ENCODE measurements around the gene CYB5RL.

The CYB5RL gene

GRCh38 chr1:54191525-54191924 is 8.3 kb downstream of the CYB5RL start:
- H3K4me3 ChIP-seq (ENCODE audit: control insufficient read depth, low read depth, low read length), result no peak overlapping the region
- TF ChIP-seq CTCF (conservative IDR thresholded peaks at IDR 0.05; ENCODE audit: control insufficient read depth, insufficient read depth, low read depth, low read length), result no peak
- no peak for DNase-seq (ENCODE audit: low read depth)

GRCh38 chr1:54190526-54190925 is 9.3 kb downstream of the CYB5RL start:
- no peak for DNase-seq (ENCODE audit: low read depth)
- H3K4me3 ChIP-seq (ENCODE audit: control insufficient read depth, low read depth, low read length), result no peak overlapping the region
- TF ChIP-seq CTCF (conservative IDR thresholded peaks at IDR 0.05; ENCODE audit: control insufficient read depth, insufficient read depth, low read depth, low read length), result no peak

- peak; percentile 5 for DNase-seq (ENCODE audit: low read depth)
- H3K4me3 ChIP-seq (ENCODE audit: control insufficient read depth, low read depth, low read length), result no peak overlapping the region
- TF ChIP-seq CTCF (conservative IDR thresholded peaks at IDR 0.05; ENCODE audit: control insufficient read depth, insufficient read depth, low read depth, low read length), result no peak
Measured at GRCh38 chr1:54188291-54188690, 11.5 kb downstream of the CYB5RL start.

- H3K4me3 ChIP-seq (ENCODE audit: control insufficient read depth, low read depth, low read length), result no peak overlapping the region
- DNase-seq (ENCODE audit: low read depth), result no peak
- TF ChIP-seq CTCF (conservative IDR thresholded peaks at IDR 0.05; ENCODE audit: control insufficient read depth, insufficient read depth, low read depth, low read length), result no peak
Measured at GRCh38 chr1:54186056-54186455, 13.8 kb downstream of the CYB5RL start.

GRCh38 chr1:54180701-54181360 is 19.0 kb downstream of the CYB5RL start:
- no peak for DNase-seq (ENCODE audit: low read depth)
- no peak for TF ChIP-seq CTCF (conservative IDR thresholded peaks at IDR 0.05; ENCODE audit: control insufficient read depth, insufficient read depth, low read depth, low read length)
- H3K4me3 ChIP-seq (ENCODE audit: control insufficient read depth, low read depth, low read length), result no peak overlapping the region

- no peak overlapping the region for H3K4me3 ChIP-seq (ENCODE audit: control insufficient read depth, low read depth, low read length)
- DNase-seq (ENCODE audit: low read depth), result no peak
- no peak for TF ChIP-seq CTCF (conservative IDR thresholded peaks at IDR 0.05; ENCODE audit: control insufficient read depth, insufficient read depth, low read depth, low read length)
Measured at GRCh38 chr1:54178296-54179070, 21.3 kb downstream of the CYB5RL start.
